Astrocyte of the spinal cord (primary cell): ENCODE results near the gene SYNGR2.

Experiments used
- DNase-seq: peaks from one replicate; pipeline ENCODE4 v3.0.0; 2011; ENCODE audit warnings: low read depth, low spot score
- H3K4me3 ChIP-seq: 2 replicates; pipeline ENCODE4 v1.5.1; 2011; ENCODE audit warnings: low read depth, mild to moderate bottlenecking, low read length, moderate library complexity
- in situ Hi-C: cut with HindIII; loops from 2 replicates; pipeline ENCODE4 v1.10.0; 2017; ENCODE audit warnings: low sequenced_read_pairs
- TF ChIP-seq, protein P1 (sequence below): IDR thresholded peaks from 2 replicates; pipeline ENCODE4 v1.5.1; 2012; ENCODE audit warnings: low read depth, mild to moderate bottlenecking, low read length, inconsistent platforms

SYNGR2 gene

DNA sequence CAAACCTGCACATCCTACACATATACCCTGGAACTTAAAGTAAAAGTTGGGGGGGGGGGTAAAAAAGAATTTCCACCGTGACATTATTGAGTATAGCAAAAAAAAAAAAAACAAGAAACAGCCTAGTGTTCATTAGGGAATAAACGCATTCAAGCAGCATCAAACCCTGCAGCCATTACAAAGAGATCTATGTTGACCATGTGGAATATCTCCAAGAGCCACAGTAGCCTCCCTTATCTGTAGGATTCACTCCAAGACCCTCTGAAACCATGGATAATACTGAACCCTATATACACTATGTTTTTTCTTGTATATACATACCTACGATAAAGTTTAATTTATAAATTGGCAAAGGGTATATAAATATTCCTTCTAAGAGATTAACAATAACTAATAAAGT is 40.1 kb downstream of the SYNGR2 start:
- TF ChIP-seq, protein P1, sequence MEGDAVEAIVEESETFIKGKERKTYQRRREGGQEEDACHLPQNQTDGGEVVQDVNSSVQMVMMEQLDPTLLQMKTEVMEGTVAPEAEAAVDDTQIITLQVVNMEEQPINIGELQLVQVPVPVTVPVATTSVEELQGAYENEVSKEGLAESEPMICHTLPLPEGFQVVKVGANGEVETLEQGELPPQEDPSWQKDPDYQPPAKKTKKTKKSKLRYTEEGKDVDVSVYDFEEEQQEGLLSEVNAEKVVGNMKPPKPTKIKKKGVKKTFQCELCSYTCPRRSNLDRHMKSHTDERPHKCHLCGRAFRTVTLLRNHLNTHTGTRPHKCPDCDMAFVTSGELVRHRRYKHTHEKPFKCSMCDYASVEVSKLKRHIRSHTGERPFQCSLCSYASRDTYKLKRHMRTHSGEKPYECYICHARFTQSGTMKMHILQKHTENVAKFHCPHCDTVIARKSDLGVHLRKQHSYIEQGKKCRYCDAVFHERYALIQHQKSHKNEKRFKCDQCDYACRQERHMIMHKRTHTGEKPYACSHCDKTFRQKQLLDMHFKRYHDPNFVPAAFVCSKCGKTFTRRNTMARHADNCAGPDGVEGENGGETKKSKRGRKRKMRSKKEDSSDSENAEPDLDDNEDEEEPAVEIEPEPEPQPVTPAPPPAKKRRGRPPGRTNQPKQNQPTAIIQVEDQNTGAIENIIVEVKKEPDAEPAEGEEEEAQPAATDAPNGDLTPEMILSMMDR, result no peak
- H3K4me3 ChIP-seq, result no peak overlapping the region
- no peak for DNase-seq
- in situ Hi-C loops, result no loop called here

DNA sequence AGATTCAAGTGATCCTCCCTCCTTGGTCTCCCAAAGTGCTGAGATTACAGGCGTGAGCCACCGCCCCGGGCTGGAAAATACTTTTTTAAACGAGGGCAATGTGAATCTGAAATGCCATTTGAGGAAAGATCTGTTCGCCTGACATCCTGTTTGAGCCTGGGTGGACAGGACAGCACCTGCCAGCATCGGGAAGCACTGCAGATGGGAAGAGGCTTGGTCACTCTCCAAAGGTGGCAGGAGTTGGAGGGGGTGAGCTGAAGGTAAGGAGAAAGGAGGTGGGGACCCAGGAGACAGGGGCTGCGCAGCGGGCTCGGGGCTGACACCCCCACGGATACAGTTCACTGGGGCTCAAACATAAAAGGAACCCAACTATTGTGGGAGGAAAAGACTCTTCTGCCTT is 41.7 kb downstream of the SYNGR2 start:
- in situ Hi-C loops, result no loop called here
- no peak overlapping the region for H3K4me3 ChIP-seq
- TF ChIP-seq, protein P1, result no peak
- no peak for DNase-seq

- TF ChIP-seq, protein P1, result no peak
These were observed 42.7 kb downstream of the SYNGR2 start for GRCh38 chr17:78211032-78211431.

GRCh38 chr17:78214016-78214705 is 45.8 kb downstream of the SYNGR2 start, which contains the start of gene BIRC5:
BIRC5 (plus strand) TSS chr17:78214253; CDS start chr17:78214317, 64 bp downstream.
- peak; percentile 81 for DNase-seq
- peak within 1 kb of the TSS; percentile 85 for H3K4me3 ChIP-seq
- TF ChIP-seq, protein P1, result no peak
- in situ Hi-C loops, result no loop called here

More at GRCh38 chr17:78211032-78211431, 42.7 kb downstream of the SYNGR2 start:
- in situ Hi-C loops, result no loop called here
- DNase-seq, result no peak
- no peak overlapping the region for H3K4me3 ChIP-seq

DNA sequence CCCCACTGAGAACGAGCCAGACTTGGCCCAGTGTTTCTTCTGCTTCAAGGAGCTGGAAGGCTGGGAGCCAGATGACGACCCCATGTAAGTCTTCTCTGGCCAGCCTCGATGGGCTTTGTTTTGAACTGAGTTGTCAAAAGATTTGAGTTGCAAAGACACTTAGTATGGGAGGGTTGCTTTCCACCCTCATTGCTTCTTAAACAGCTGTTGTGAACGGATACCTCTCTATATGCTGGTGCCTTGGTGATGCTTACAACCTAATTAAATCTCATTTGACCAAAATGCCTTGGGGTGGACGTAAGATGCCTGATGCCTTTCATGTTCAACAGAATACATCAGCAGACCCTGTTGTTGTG is 46.3 kb downstream of the SYNGR2 start:
- in situ Hi-C loops, result no loop called here
- H3K4me3 ChIP-seq, result peak overlapping the region; percentile 85

DNA sequence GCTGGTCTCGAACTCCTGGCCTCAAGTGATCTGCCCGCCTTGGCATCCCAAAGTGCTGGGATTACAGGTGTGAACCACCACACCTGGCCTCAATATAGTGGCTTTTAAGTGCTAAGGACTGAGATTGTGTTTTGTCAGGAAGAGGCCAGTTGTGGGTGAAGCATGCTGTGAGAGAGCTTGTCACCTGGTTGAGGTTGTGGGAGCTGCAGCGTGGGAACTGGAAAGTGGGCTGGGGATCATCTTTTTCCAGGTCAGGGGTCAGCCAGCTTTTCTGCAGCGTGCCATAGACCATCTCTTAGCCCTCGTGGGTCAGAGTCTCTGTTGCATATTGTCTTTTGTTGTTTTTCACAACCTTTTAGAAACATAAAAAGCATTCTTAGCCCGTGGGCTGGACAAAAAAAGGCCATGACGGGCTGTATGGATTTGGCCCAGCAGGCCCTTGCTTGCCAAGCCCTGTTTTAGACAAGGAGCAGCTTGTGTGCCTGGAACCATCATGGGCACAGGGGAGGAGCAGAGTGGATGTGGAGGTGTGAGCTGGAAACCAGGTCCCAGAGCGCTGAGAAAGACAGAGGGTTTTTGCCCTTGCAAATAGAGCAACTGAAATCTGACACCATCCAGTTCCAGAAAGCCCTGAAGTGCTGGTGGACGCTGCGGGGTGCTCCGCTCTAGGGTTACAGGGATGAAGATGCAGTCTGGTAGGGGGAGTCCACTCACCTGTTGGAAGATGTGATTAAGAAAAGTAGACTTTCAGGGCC is 51.2 kb downstream of the SYNGR2 start:
- no peak overlapping the region for H3K4me3 ChIP-seq
- no peak for DNase-seq
- in situ Hi-C loops, result no loop called here
- TF ChIP-seq, protein P1, result no peak

More for the DNA sequence above, 46.3 kb downstream of the SYNGR2 start:
- DNase-seq, result no peak
- TF ChIP-seq, protein P1, result no peak
